HepG2 (cell line): ENCODE results near the gene TNFSF9. TPM values are rescaled to one million over a fixed set of nuclear protein-coding genes. Genes with fewer than 3 reads are reported as not detected.

Experiments
- CREB1 ChIP-seq, 2 experiments: fragments of 450-650 bp in 1 of 2; IDR thresholded peaks; 2 replicates each; pipeline ENCODE4 v1.6.1; 2016 to 2017; ENCODE audit warnings: control low read depth in 1 of 2, mild to moderate bottlenecking in 1 of 2, missing compliant biosample characterization in 1 of 2, missing genetic modification characterization in 1 of 2
- MIER3 ChIP-seq: IDR thresholded peaks from 2 replicates; pipeline ENCODE4 v1.6.1; 2016; ENCODE audit warnings: missing compliant biosample characterization, borderline replicate concordance
- ZFY ChIP-seq: sonication (generic); formaldehyde crosslinking; IDR thresholded peaks from 2 replicates; pipeline ENCODE4 v1.4.0; 2020; ENCODE audit warnings: missing genetic modification reagents
- ZNF607 ChIP-seq: sonication (generic); formaldehyde crosslinking; IDR thresholded peaks from 2 replicates; pipeline ENCODE4 v1.5.1; 2020; ENCODE audit warnings: missing genetic modification reagents, mild to moderate bottlenecking, borderline replicate concordance
- ZSCAN31 ChIP-seq: sonication (generic); formaldehyde crosslinking; IDR thresholded peaks from 2 replicates; pipeline ENCODE4 v1.5.0; 2020; ENCODE audit warnings: low read depth, mild to moderate bottlenecking, missing genetic modification reagents
- polyA plus RNA-seq, 8 experiments: library from polyadenylated mRNA; depleted of rRNA in 3 of 8; stranded (reverse) in 7 of 8; unstranded in 1 of 8; fragments of >200 nt; fragmentation: Illumina TruSeq in 4 of 8; extraction: Trizol in 4 of 8; gene quantifications; 2 replicates each; pipeline versions ENCODE4 v1.2.1 to v1.2.3, GENCODE V29; 2011 to 2016; ENCODE audit warnings: low read depth in 4 of 8, missing spikeins in 1 of 8, mixed read lengths in 1 of 8; ENCODE audit not compliant: insufficient read depth in 1 of 8
- total RNA-seq, 5 experiments: library from RNA; depleted of rRNA; stranded (reverse); fragments of >200 nt; fragmentation: Illumina TruSeq; extraction: Trizol; gene quantifications; 2 replicates each; pipeline ENCODE4 v1.2.3, GENCODE V29; 2016; ENCODE audit warnings: low read depth in 1 of 5
- TF ChIP-seq, protein P1 (sequence below): sonication (generic); formaldehyde crosslinking; IDR thresholded peaks from 2 replicates; pipeline ENCODE4 v1.4.0; 2020; ENCODE audit warnings: missing genetic modification reagents

The TNFSF9 gene
- total and polyA plus RNA-seq, 2 of the 13 experiments (the other 11 are each of a cell fraction or from before 2014, with no cell fraction given), result 1.0 to 1.8 TPM

DNA sequence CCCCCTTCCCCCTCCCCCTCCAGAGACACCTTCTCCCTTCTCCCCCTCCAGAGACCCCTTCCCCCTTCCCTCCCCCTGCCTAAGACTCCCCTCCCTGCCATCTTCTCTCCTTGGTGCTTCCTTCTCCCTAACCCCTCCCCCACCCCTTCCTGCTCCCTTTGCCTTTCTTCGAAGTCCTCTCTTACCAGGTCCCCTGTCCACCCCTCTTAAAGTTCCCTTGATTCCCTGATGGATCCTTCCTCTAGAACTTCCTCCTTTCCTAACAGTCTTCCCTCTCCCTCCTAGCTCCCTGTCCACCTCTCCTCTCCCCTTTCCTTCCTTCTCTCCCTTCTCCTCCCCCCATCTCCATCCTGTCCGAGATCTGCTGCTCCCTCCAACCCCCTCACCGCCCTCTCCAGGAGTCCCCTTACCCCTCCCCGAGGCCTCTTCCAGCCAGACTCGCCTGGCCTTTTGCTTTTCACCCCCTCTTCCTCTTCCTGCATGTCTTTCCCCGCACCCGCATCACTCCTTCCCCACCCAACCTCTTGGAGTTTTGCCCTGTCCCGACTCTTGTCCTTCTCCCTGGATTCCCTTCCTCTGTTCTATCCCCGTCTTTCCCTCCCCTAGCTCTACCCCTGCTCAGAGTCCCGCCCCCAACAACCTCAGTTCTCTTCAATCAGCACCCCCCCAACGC lies 3.1 kb downstream of the TNFSF9 start (continued):
- TF ChIP-seq, protein P1, sequence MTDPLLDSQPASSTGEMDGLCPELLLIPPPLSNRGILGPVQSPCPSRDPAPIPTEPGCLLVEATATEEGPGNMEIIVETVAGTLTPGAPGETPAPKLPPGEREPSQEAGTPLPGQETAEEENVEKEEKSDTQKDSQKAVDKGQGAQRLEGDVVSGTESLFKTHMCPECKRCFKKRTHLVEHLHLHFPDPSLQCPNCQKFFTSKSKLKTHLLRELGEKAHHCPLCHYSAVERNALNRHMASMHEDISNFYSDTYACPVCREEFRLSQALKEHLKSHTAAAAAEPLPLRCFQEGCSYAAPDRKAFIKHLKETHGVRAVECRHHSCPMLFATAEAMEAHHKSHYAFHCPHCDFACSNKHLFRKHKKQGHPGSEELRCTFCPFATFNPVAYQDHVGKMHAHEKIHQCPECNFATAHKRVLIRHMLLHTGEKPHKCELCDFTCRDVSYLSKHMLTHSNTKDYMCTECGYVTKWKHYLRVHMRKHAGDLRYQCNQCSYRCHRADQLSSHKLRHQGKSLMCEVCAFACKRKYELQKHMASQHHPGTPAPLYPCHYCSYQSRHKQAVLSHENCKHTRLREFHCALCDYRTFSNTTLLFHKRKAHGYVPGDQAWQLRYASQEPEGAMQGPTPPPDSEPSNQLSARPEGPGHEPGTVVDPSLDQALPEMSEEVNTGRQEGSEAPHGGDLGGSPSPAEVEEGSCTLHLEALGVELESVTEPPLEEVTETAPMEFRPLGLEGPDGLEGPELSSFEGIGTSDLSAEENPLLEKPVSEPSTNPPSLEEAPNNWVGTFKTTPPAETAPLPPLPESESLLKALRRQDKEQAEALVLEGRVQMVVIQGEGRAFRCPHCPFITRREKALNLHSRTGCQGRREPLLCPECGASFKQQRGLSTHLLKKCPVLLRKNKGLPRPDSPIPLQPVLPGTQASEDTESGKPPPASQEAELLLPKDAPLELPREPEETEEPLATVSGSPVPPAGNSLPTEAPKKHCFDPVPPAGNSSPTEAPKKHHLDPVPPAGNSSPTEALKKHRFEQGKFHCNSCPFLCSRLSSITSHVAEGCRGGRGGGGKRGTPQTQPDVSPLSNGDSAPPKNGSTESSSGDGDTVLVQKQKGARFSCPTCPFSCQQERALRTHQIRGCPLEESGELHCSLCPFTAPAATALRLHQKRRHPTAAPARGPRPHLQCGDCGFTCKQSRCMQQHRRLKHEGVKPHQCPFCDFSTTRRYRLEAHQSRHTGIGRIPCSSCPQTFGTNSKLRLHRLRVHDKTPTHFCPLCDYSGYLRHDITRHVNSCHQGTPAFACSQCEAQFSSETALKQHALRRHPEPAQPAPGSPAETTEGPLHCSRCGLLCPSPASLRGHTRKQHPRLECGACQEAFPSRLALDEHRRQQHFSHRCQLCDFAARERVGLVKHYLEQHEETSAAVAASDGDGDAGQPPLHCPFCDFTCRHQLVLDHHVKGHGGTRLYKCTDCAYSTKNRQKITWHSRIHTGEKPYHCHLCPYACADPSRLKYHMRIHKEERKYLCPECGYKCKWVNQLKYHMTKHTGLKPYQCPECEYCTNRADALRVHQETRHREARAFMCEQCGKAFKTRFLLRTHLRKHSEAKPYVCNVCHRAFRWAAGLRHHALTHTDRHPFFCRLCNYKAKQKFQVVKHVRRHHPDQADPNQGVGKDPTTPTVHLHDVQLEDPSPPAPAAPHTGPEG (CRISPR knock-in tag), result no peak
- TF ChIP-seq ZNF607 (no peak), ZFY (no peak), MIER3 (CRISPR knock-in tag) (no peak), CREB1 (IDR thresholded peaks at IDR 0.05) (no peak), CREB1 (CRISPR knock-in tag; IDR thresholded peaks at IDR 0.05) (no peak), ZSCAN31 (no peak)
